Skeletal muscle tissue (tissue), 4 donors: ENCODE measurements around the gene SPEM2. TPM values are rescaled to one million over a fixed set of nuclear protein-coding genes. Genes with fewer than 3 reads are reported as not detected.

Source experiments
- H3K27ac ChIP-seq: one replicate; pipeline ENCODE4 v1.7.0; 2013; ENCODE audit warnings: mild to moderate bottlenecking, low read depth, low read length, inconsistent platforms
- H3K27me3 ChIP-seq, 3 donors: one replicate each; pipeline ENCODE4 v1.7.0; 2013; ENCODE audit warnings: low read length in 3 of 3; ENCODE audit not compliant: control insufficient read depth in 3 of 3, insufficient read depth in 3 of 3
- H3K36me3 ChIP-seq, 3 donors: one replicate each; pipeline ENCODE4 v1.7.0; 2013; ENCODE audit warnings: low read length in 3 of 3; ENCODE audit not compliant: control insufficient read depth in 3 of 3, insufficient read depth in 3 of 3
- H3K4me1 ChIP-seq, 3 donors: one replicate each; pipeline ENCODE4 v1.7.0; 2013; ENCODE audit warnings: low read length in 3 of 3, mild to moderate bottlenecking in 3 of 3; ENCODE audit not compliant: control insufficient read depth in 3 of 3, insufficient read depth in 3 of 3
- H3K4me3 ChIP-seq, 3 donors: one replicate each; pipeline ENCODE4 v1.7.0; 2013; ENCODE audit warnings: low read length in 3 of 3
- H3K9ac ChIP-seq, 3 donors: one replicate each; pipeline ENCODE4 v1.7.0; 2013; ENCODE audit warnings: low read length in 3 of 3, mild to moderate bottlenecking in 3 of 3, moderate library complexity in 2 of 3, low read depth in 1 of 3
- H3K9me3 ChIP-seq, 3 donors: one replicate each; pipeline ENCODE4 v1.7.0; 2013; ENCODE audit warnings: low read length in 3 of 3; ENCODE audit not compliant: control insufficient read depth in 3 of 3
- total RNA-seq: library from RNA; depleted of rRNA; stranded (reverse); fragments of >200 nt; gene quantifications from one replicate; pipeline ENCODE4 v1.2.3, GENCODE V29; 2014
- donor health status: Osteomylitis.

SPEM2 gene
- total RNA-seq, 1 donor from 2014 or later, result not detected

DNA sequence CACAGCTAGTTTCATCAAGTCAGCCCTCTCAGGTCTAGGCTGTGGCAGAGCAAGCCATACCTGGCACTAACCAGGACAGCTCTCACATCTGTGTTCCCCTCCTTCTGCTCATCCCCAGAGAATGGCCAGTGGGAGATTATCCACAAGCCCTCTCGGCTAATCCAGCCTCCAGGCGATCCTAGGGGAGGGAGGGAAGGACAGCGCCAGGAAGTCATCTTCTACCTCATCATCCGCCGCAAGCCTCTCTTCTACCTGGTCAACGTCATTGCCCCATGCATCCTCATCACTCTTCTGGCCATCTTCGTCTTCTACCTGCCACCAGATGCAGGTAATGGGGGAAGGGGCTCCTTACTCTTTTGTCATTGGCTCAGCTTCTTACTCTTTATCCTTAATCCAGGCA lies 23.0 kb downstream of the SPEM2 start:
- Histone ChIP-seq H3K4me3 (no peak overlapping the region), H3K27me3 (peaks cover 0 to 3% (median 0%) of the 10 kb centered on the region in 3 donors), H3K36me3 (peaks cover 14 to 29% (median 18%) of the 10 kb centered on the region in 3 donors), H3K9ac (no peak overlapping the region), H3K4me1 (peaks cover 24 to 27% (median 25%) of the 10 kb centered on the region in 3 donors), H3K9me3 (no peaks in the 10 kb centered on the region), H3K27ac (no peak overlapping the region)

DNA sequence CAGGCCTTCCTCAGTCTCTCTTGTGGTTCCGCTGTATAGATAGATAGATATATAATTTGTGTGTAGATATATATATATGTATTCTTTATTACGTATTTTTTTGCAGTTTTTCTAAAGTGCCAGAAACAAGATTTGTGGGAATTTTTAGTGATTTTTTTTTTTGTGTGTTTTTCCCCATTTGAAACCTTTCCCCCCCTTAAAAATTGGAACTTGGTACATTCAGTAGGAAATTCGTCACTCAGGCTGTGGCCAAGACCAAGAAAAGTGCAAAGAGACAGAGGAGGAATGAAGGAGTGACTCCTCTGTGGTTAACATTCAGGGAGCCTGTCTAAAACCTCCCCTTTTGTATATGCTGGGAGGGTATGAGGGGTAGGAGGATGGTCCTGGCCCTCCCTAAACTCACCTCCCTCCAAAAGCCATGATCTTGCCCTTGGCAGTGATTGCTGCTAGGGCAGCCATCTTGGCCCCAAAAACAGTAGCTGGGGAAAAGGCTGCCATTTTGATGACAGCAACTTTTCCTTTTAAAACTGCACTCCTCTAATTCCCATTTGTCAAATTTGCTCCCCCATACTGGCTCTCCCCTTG lies 34.6 kb downstream of the SPEM2 start:
- no peak overlapping the region for H3K27ac ChIP-seq
- H3K27me3 ChIP-seq, result no peaks in the 10 kb centered on the region
- H3K4me3 ChIP-seq, result no peak overlapping the region
- H3K9ac ChIP-seq, result no peak overlapping the region
- H3K4me1 ChIP-seq, result peaks cover 4 to 13% (median 7%) of the 10 kb centered on the region in 3 donors
- no peaks in the 10 kb centered on the region for H3K9me3 ChIP-seq
- H3K36me3 ChIP-seq, result peaks cover 25 to 29% (median 29%) of the 10 kb centered on the region in 3 donors

DNA sequence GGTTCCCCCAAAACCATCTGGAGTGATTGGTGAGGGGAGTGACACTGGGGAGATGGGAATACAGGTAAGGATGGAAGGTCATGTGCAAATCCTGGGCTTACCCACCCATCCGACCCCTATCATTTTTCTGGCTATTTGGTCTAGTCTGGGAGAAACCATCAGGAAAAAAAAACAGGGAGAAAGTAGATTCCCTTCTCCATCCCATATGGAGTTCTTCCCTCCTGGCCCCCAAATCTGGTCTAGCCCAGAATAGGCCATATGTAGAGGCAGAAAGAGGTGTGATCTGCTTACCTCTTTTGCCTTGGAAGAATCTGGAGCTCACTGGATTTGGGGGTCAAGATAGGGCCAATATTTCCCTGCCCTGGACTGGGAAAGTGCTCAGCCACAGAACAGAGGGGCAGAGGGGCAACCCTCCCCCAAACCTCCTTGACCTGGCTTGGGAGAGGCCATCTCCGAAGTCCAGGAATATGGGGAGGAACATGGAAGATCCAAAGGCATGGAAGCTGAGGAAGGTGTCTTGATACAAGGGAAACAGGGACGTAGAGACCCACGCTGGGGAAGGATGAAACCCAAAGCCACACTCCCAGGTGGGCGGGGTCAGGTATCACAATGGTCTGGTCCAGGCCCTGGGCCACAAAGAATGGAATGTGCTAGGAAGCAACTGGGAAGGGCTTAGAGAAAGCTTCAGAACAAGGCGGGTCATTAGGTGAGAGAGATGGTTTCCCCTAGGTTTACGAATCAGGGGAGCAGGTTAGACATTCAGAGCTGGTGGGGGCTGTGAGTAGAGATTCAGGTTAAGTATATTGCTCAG lies 35.6 kb downstream of the SPEM2 start:
- no peak overlapping the region for H3K27ac ChIP-seq

GRCh38 chr17:7462474-7463371 lies 37.3 kb downstream of the SPEM2 start:
- Histone ChIP-seq H3K9ac (no peak overlapping the region), H3K36me3 (peaks cover 23 to 28% (median 26%) of the 10 kb centered on the region in 3 donors), H3K9me3 (no peaks in the 10 kb centered on the region), H3K27ac (no peak overlapping the region), H3K4me1 (peaks cover 17 to 21% (median 21%) of the 10 kb centered on the region in 3 donors), H3K27me3 (no peaks in the 10 kb centered on the region), H3K4me3 (no peak overlapping the region)

More for the DNA sequence above, 35.6 kb downstream of the SPEM2 start:
- no peak overlapping the region for H3K4me3 ChIP-seq
- no peaks in the 10 kb centered on the region for H3K9me3 ChIP-seq
- no peaks in the 10 kb centered on the region for H3K27me3 ChIP-seq
- H3K9ac ChIP-seq, result no peak overlapping the region
- H3K4me1 ChIP-seq, result peaks cover 5 to 11% (median 5%) of the 10 kb centered on the region in 3 donors
- H3K36me3 ChIP-seq, result peaks cover 28 to 31% (median 28%) of the 10 kb centered on the region in 3 donors

GRCh38 chr17:7463372-7463846 lies 38.0 kb downstream of the SPEM2 start:
- Histone ChIP-seq H3K9me3 (no peaks in the 10 kb centered on the region), H3K27me3 (no peaks in the 10 kb centered on the region), H3K27ac (no peak overlapping the region), H3K4me3 (no peak overlapping the region), H3K4me1 (peaks cover 18 to 24% (median 21%) of the 10 kb centered on the region in 3 donors), H3K36me3 (peaks cover 23 to 29% (median 25%) of the 10 kb centered on the region in 3 donors), H3K9ac (no peak overlapping the region)

DNA sequence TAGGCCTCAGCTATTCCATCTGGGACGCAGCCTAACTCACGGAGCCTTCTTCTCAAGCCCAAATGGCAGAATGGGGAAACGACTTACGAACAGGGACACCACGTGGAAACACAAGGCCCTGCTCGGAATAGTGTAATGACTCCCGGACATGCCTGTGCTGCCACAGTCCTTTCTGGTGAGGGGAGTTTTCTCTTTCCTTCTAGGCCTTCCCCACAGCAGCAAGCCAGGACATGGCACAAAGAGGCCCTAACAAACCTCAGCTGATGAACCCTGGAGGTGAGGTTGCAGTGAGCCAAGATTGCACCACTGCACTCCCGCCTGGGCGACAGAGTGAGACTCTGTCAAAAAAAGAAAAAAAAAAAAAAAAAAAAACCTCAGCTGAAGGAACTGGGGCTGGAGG lies 38.7 kb downstream of the SPEM2 start:
- Histone ChIP-seq H3K4me3 (no peak overlapping the region), H3K27ac (no peak overlapping the region), H3K27me3 (no peaks in the 10 kb centered on the region), H3K9ac (no peak overlapping the region), H3K4me1 (peaks cover 18 to 24% (median 21%) of the 10 kb centered on the region in 3 donors), H3K36me3 (peaks cover 23 to 31% (median 25%) of the 10 kb centered on the region in 3 donors), H3K9me3 (no peaks in the 10 kb centered on the region)

GRCh38 chr17:7465597-7466275 lies 40.3 kb downstream of the SPEM2 start:
- peaks cover 21 to 25% (median 24%) of the 10 kb centered on the region in 3 donors for H3K4me1 ChIP-seq
- peaks cover 23 to 31% (median 25%) of the 10 kb centered on the region in 3 donors for H3K36me3 ChIP-seq
- H3K9me3 ChIP-seq, result no peaks in the 10 kb centered on the region
- H3K27ac ChIP-seq, result peak overlapping the region; percentile 77
- H3K27me3 ChIP-seq, result no peaks in the 10 kb centered on the region
- peak overlapping the region in 1 of 3 donors; percentile 69 for H3K9ac ChIP-seq
- no peak overlapping the region for H3K4me3 ChIP-seq

- H3K9me3 ChIP-seq, result no peaks in the 10 kb centered on the region
- H3K36me3 ChIP-seq, result peaks cover 23 to 31% (median 25%) of the 10 kb centered on the region in 3 donors
- H3K9ac ChIP-seq, result peak overlapping the region; percentile 43 to 69 (median 45)
- no peaks in the 10 kb centered on the region for H3K27me3 ChIP-seq
- H3K4me1 ChIP-seq, result peaks cover 22 to 26% (median 25%) of the 10 kb centered on the region in 3 donors
- peak overlapping the region; percentile 77 for H3K27ac ChIP-seq
- H3K4me3 ChIP-seq, result no peak overlapping the region
Observed at GRCh38 chr17:7466318-7466638, 40.9 kb downstream of the SPEM2 start.

- Histone ChIP-seq H3K4me3 (no peak overlapping the region), H3K36me3 (peaks cover 23 to 31% (median 25%) of the 10 kb centered on the region in 3 donors), H3K9me3 (no peaks in the 10 kb centered on the region), H3K9ac (peak overlapping the region; percentile 43 to 69 (median 45)), H3K27ac (peak overlapping the region; percentile 77), H3K4me1 (peaks cover 22 to 29% (median 27%) of the 10 kb centered on the region in 3 donors), H3K27me3 (no peaks in the 10 kb centered on the region)
Observed at GRCh38 chr17:7466639-7467341, 41.4 kb downstream of the SPEM2 start.
